HL-60/S4 (cell line): ENCODE measurements around the gene GRN.
"Not testable (repeated sequence)": the region's sequence is repeated elsewhere in the genome, so short reads cannot be mapped to it uniquely, and the experiment has no call there.

Experiments used
- in situ Hi-C: fragments of 300-500 bp; cut with MboI; formaldehyde crosslinking; loops from 2 replicates; pipeline ENCODE4 v1.14.3; 2022; ENCODE audit warnings: low sequenced_read_pairs

Gene GRN

GRCh38 chr17:44379887-44380286 is 34.8 kb downstream of the GRN start:
- in situ Hi-C loops, result no loop called here

- in situ Hi-C loops, result no loop called here
Measured at GRCh38 chr17:44380767-44381166, 35.7 kb downstream of the GRN start.

GRCh38 chr17:44381810-44382305 is 36.8 kb downstream of the GRN start:
- in situ Hi-C loops, result no loop called here

GRCh38 chr17:44382917-44383316 is 37.8 kb downstream of the GRN start:
- in situ Hi-C loops, result no loop called here

GRCh38 chr17:44383363-44383762 is 38.3 kb downstream of the GRN start:
- in situ Hi-C loops, result no loop called here

GRCh38 chr17:44383861-44384260 is 38.8 kb downstream of the GRN start:
- in situ Hi-C loops, result no loop called here

- in situ Hi-C loops, result no loop called here
Measured at GRCh38 chr17:44384281-44384822, 39.2 kb downstream of the GRN start.

GRCh38 chr17:44384823-44385286 is 39.8 kb downstream of the GRN start:
- in situ Hi-C loops, result no loop called here

- in situ Hi-C loops, result no loop called here
Measured at GRCh38 chr17:44385287-44386181, 40.4 kb downstream of the GRN start.

- in situ Hi-C loops, result no loop called here
Measured at GRCh38 chr17:44386182-44386525, 41.1 kb downstream of the GRN start.

GRCh38 chr17:44387804-44388203 is 42.7 kb downstream of the GRN start:
- in situ Hi-C loops, result no loop called here

GRCh38 chr17:44389281-44389680 is 44.2 kb downstream of the GRN start, which contains the start of gene ITGA2B:
Gene ITGA2B (minus strand): TSS chr17:44389649. CDS start chr17:44389473, 176 bp downstream.
- in situ Hi-C loops, result no loop called here

- in situ Hi-C loops, result no loop called here
Measured at GRCh38 chr17:44389723-44390202, 44.7 kb downstream of the GRN start.

- in situ Hi-C loops, result no loop called here
Measured at GRCh38 chr17:44390250-44390870, 45.3 kb downstream of the GRN start.

- in situ Hi-C loops, result not testable (repeated sequence)
Measured at GRCh38 chr17:44394112-44394511, 49.0 kb downstream of the GRN start.

GRCh38 chr17:44394833-44395232 is 49.7 kb downstream of the GRN start:
- in situ Hi-C loops, result no loop called here

- in situ Hi-C loops, result no loop called here
Measured at GRCh38 chr17:44396946-44397345, 51.8 kb downstream of the GRN start.

GRCh38 chr17:44397479-44398440 is 52.7 kb downstream of the GRN start:
- in situ Hi-C loops, result no loop called here

- in situ Hi-C loops, result no loop called here
Measured at GRCh38 chr17:44398692-44399691, 53.9 kb downstream of the GRN start.
